ENCODE results near the gene PIEZO1.

GRCh38 chr16:88762941-88763340 is 22.1 kb downstream of the PIEZO1 start:
- TF ChIP-seq, protein P1, sequence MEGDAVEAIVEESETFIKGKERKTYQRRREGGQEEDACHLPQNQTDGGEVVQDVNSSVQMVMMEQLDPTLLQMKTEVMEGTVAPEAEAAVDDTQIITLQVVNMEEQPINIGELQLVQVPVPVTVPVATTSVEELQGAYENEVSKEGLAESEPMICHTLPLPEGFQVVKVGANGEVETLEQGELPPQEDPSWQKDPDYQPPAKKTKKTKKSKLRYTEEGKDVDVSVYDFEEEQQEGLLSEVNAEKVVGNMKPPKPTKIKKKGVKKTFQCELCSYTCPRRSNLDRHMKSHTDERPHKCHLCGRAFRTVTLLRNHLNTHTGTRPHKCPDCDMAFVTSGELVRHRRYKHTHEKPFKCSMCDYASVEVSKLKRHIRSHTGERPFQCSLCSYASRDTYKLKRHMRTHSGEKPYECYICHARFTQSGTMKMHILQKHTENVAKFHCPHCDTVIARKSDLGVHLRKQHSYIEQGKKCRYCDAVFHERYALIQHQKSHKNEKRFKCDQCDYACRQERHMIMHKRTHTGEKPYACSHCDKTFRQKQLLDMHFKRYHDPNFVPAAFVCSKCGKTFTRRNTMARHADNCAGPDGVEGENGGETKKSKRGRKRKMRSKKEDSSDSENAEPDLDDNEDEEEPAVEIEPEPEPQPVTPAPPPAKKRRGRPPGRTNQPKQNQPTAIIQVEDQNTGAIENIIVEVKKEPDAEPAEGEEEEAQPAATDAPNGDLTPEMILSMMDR (IDR thresholded peaks at IDR 0.05) = no peak
- no peak for TF ChIP-seq POLR2AphosphoS5 (IDR thresholded peaks at IDR 0.05)
- TF ChIP-seq POLR2A (IDR thresholded peaks at IDR 0.05) = no peak
